PFSK-1 (cell line): ENCODE results near the gene CDH24.

ENCODE experiments used
- SIN3A ChIP-seq: IDR thresholded peaks from 2 replicates; pipeline ENCODE4 v1.6.1; 2012; ENCODE audit warnings: mild to moderate bottlenecking, low read length, moderate library complexity, borderline replicate concordance; ENCODE audit not compliant: insufficient read depth
- TAF1 ChIP-seq: IDR thresholded peaks from 2 replicates; pipeline ENCODE4 v1.6.1; 2012; ENCODE audit warnings: low read length, control low read depth, borderline replicate concordance; ENCODE audit not compliant: insufficient read depth

GRCh38 chr14:23093526-23093925 is 36.2 kb upstream of the CDH24 start:
- TF ChIP-seq TAF1, result no peak
- TF ChIP-seq SIN3A, result no peak
